Lung microvascular endothelial cell (primary cell): ENCODE measurements around the gene FHIT. TPM values are rescaled to one million over a fixed set of nuclear protein-coding genes. Genes with fewer than 3 reads are reported as not detected.

ENCODE experiments used
- DNase-seq, 2 donors: peaks; one replicate each; pipeline versions ENCODE4 v3.0.0 to v3.0.0-alpha.2; 2010; ENCODE audit warnings: low read depth in 2 of 2
- total RNA-seq: library from RNA; depleted of rRNA; stranded (reverse); fragments of >200 nt; gene quantifications from 2 replicates; pipeline ENCODE4 v1.2.1, GENCODE V29; 2014

The FHIT gene
- total RNA-seq, 1 donor from 2014 or later: 0.79 TPM

- DNase-seq: no peak
Measured at GRCh38 chr3:61172684-61173083, 78.6 kb downstream of the FHIT start.

- no peak for DNase-seq
Measured at GRCh38 chr3:61172203-61172602, 79.0 kb downstream of the FHIT start.

GRCh38 chr3:61169621-61170251 is 81.5 kb downstream of the FHIT start:
- DNase-seq: no peak

- no peak for DNase-seq
Measured at GRCh38 chr3:61168286-61168685, 83.0 kb downstream of the FHIT start.

GRCh38 chr3:61162965-61163364 is 88.3 kb downstream of the FHIT start:
- no peak for DNase-seq

GRCh38 chr3:61158667-61159066 is 92.6 kb downstream of the FHIT start:
- DNase-seq: no peak

- DNase-seq: no peak
Measured at GRCh38 chr3:61158216-61158615, 93.0 kb downstream of the FHIT start.

- no peak for DNase-seq
Measured at GRCh38 chr3:61157414-61157813, 93.8 kb downstream of the FHIT start.

- DNase-seq: no peak
Measured at GRCh38 chr3:61155701-61156292, 95.5 kb downstream of the FHIT start.

GRCh38 chr3:61154457-61155198 is 96.6 kb downstream of the FHIT start:
- DNase-seq: no peak

GRCh38 chr3:61152071-61152470 is 99.2 kb downstream of the FHIT start:
- no peak for DNase-seq

- DNase-seq: no peak
Measured at GRCh38 chr3:61149236-61149635, 102.0 kb downstream of the FHIT start.

- DNase-seq: no peak
Measured at GRCh38 chr3:61146010-61146890, 105.0 kb downstream of the FHIT start.

- no peak for DNase-seq
Measured at GRCh38 chr3:61141697-61142096, 109.6 kb downstream of the FHIT start.

GRCh38 chr3:61141227-61141626 is 110.0 kb downstream of the FHIT start:
- no peak for DNase-seq

GRCh38 chr3:61139686-61140085 is 111.6 kb downstream of the FHIT start:
- no peak for DNase-seq

- no peak for DNase-seq
Measured at GRCh38 chr3:61138401-61138800, 112.9 kb downstream of the FHIT start.

- no peak for DNase-seq
Measured at GRCh38 chr3:61136191-61136590, 115.1 kb downstream of the FHIT start.

GRCh38 chr3:61134532-61134931 is 116.7 kb downstream of the FHIT start:
- DNase-seq: no peak

- DNase-seq: no peak
Measured at GRCh38 chr3:61132062-61132461, 119.2 kb downstream of the FHIT start.

GRCh38 chr3:61118830-61119229 is 132.4 kb downstream of the FHIT start:
- no peak for DNase-seq
